GM23338 (cell line): ENCODE results near the gene TFAP2E. TPM values are rescaled to one million over a fixed set of nuclear protein-coding genes. Genes with fewer than 3 reads are reported as not detected.

ENCODE experiments used
- ATAC-seq: fragments of 200-7000 bp; cut with Tn5 transposase; 3 replicates; pipeline ENCODE4 v1.9.1; 2020
- DNase-seq: peaks from one replicate; pipeline ENCODE4 v3.0.0-alpha.2; 2015; ENCODE audit warnings: low spot score
- H2AFZ ChIP-seq: fragments of 200-600 bp; sonication (generic); 2 replicates; pipeline ENCODE4 v1.8.0; 2016; ENCODE audit warnings: antibody characterized with exemption, mild to moderate bottlenecking, moderate library complexity
- H3F3A ChIP-seq: fragments of 200-600 bp; sonication (generic); replicated peaks from 2 replicates; pipeline ENCODE4 v1.8.0; 2017; ENCODE audit warnings: antibody characterized with exemption, mixed run types, low read depth
- H3K27ac ChIP-seq: fragments of 200-600 bp; sonication (generic); 2 replicates; pipeline ENCODE4 v1.6.1; 2016; ENCODE audit warnings: low read depth
- H3K27me3 ChIP-seq: fragments of 200-600 bp; sonication (generic); 2 replicates; pipeline ENCODE4 v1.8.0; 2016; ENCODE audit warnings: mild to moderate bottlenecking, mixed run types, moderate library complexity; ENCODE audit not compliant: insufficient read depth
- H3K36me3 ChIP-seq: fragments of 200-600 bp; sonication (generic); 2 replicates; pipeline ENCODE4 v1.8.0; 2016; ENCODE audit warnings: mild to moderate bottlenecking; ENCODE audit not compliant: insufficient read depth
- H3K4me1 ChIP-seq: fragments of 200-600 bp; sonication (generic); 2 replicates; pipeline ENCODE4 v1.8.0; 2016; ENCODE audit warnings: mild to moderate bottlenecking, moderate library complexity; ENCODE audit not compliant: insufficient read depth
- H3K4me2 ChIP-seq: fragments of 200-600 bp; sonication (generic); 2 replicates; pipeline ENCODE4 v1.7.1; 2017; ENCODE audit warnings: mixed run types
- H3K4me3 ChIP-seq: fragments of 200-600 bp; sonication (generic); 2 replicates; pipeline ENCODE4 v1.6.1; 2016; ENCODE audit warnings: mixed run types
- H3K79me2 ChIP-seq: fragments of 200-600 bp; sonication (generic); replicated peaks from 2 replicates; pipeline ENCODE4 v1.8.0; 2017; ENCODE audit warnings: mild to moderate bottlenecking; ENCODE audit not compliant: insufficient read depth
- H3K9me2 ChIP-seq: fragments of 200-600 bp; sonication (generic); 2 replicates; pipeline ENCODE4 v1.8.0; 2017; ENCODE audit not compliant: insufficient read depth
- H4K20me1 ChIP-seq: fragments of 200-600 bp; sonication (generic); replicated peaks from 2 replicates; pipeline ENCODE4 v1.8.0; 2017; ENCODE audit warnings: mild to moderate bottlenecking; ENCODE audit not compliant: insufficient read depth
- H3K27ac Mint-ChIP-seq: 2 replicates; pipeline ENCODE4 v1.8.0; 2020; ENCODE audit warnings: inconsistent platforms, mild to moderate bottlenecking, moderate library complexity, mixed read lengths
- H3K27me3 Mint-ChIP-seq: 3 replicates; pipeline ENCODE4 v1.8.0; 2022; ENCODE audit warnings: low read depth, mild to moderate bottlenecking, moderate library complexity, mixed read lengths, inconsistent platforms; ENCODE audit not compliant: insufficient read depth, poor library complexity
- H3K36me3 Mint-ChIP-seq: 3 replicates; pipeline ENCODE4 v1.8.0; 2021; ENCODE audit warnings: low read depth, mild to moderate bottlenecking, inconsistent platforms, moderate library complexity, mixed read lengths
- H3K4me1 Mint-ChIP-seq: 3 replicates; pipeline ENCODE4 v1.8.0; 2020; ENCODE audit warnings: mild to moderate bottlenecking, inconsistent platforms, mixed read lengths
- H3K4me3 Mint-ChIP-seq: 3 replicates; pipeline ENCODE4 v1.8.0; 2021; ENCODE audit warnings: moderate library complexity, mild to moderate bottlenecking, inconsistent platforms, mixed read lengths
- H3K9me3 Mint-ChIP-seq: 3 replicates; pipeline ENCODE4 v1.8.0; 2020; ENCODE audit warnings: moderate library complexity, mild to moderate bottlenecking, inconsistent platforms, mixed read lengths
- ETS1 ChIP-seq: IDR thresholded peaks from 2 replicates; pipeline ENCODE4 v1.6.1; 2016; ENCODE audit warnings: antibody characterized with exemption
- POLR2AphosphoS5 ChIP-seq: IDR thresholded peaks from 2 replicates; pipeline ENCODE4 v1.6.1; 2016; ENCODE audit warnings: antibody characterized with exemption, low read depth
- REST ChIP-seq: IDR thresholded peaks from one replicate; pipeline ENCODE4 v1.6.1; 2018; ENCODE audit warnings: antibody characterized with exemption; ENCODE audit not compliant: unreplicated experiment
- ZNF462 ChIP-seq: fragments of 250-450 bp; sonication (Bioruptor Pico); IDR thresholded peaks from 2 replicates; pipeline ENCODE4 v1.5.0; 2020; ENCODE audit warnings: mild to moderate bottlenecking, moderate library complexity
- polyA plus RNA-seq: library from polyadenylated mRNA; unstranded; fragments of >200 nt; fragmentation: Nextera tagmentation; extraction: Ambion mirVana; gene quantifications from 2 replicates; pipeline ENCODE4 v1.2.1, GENCODE V29; 2016
- total RNA-seq: library from RNA; depleted of rRNA; stranded (reverse); fragments of >200 nt; shearing (Covaris generic); gene quantifications from 2 replicates; pipeline ENCODE4 v1.2.3, GENCODE V29; 2014

The TFAP2E gene
- total and polyA plus RNA-seq, 2 experiments from 2014 or later: 0.34 to 1.4 TPM

- H3K79me2 ChIP-seq: peaks cover 39% of the 10 kb centered on the region
- TF ChIP-seq ETS1 (no peak), POLR2AphosphoS5 (peak; percentile 71), REST (peak; percentile 58), ZNF462 (CRISPR knock-in tag) (no peak)
- peak within 1 kb of the TSS; percentile 91 for H3K4me3 ChIP-seq
- H3K4me1 ChIP-seq: peaks cover 34% of the 10 kb centered on the region
- ATAC-seq: peak; percentile 74
- H2AFZ ChIP-seq: no peak within 1 kb of the TSS; the same call in 1 of the 2 replicates
- no peaks in the 10 kb centered on the region for H3K27me3 ChIP-seq
- peak within 1 kb of the TSS; percentile 93 for H3K27ac ChIP-seq
- H3K36me3 Mint-ChIP-seq: peaks cover 39% of the 10 kb centered on the region
- H4K20me1 ChIP-seq: no peaks in the 10 kb centered on the region; the same call in 1 of the 2 replicates
- H3F3A ChIP-seq: peaks cover 13% of the 10 kb centered on the region
- peaks cover 17% of the 10 kb centered on the region for H3K27me3 Mint-ChIP-seq
- peaks cover under 1% of the 10 kb centered on the region; the same call in 1 of the 2 replicates for H3K36me3 ChIP-seq
- peak; percentile 87 for DNase-seq
- H3K27ac Mint-ChIP-seq: peak within 1 kb of the TSS; percentile 96
- H3K9me2 ChIP-seq: no peaks in the 10 kb centered on the region
- peaks cover 45% of the 10 kb centered on the region for H3K4me1 Mint-ChIP-seq
- H3K9me3 Mint-ChIP-seq: peaks cover 3% of the 10 kb centered on the region; the same call in 2 of the 3 replicates
- peak within 1 kb of the TSS; percentile 88 for H3K4me2 ChIP-seq
- H3K4me3 Mint-ChIP-seq: peak within 1 kb of the TSS; percentile 98
These were observed 15.9 kb upstream of the TFAP2E start, which contains the start of gene KIAA0319L for GRCh38 chr1:35557118-35557610. KIAA0319L (minus strand) TSS chr1:35557403; CDS start chr1:35554491, 2,912 bp downstream.
